Stomach (tissue), 4 donors: ENCODE data around the gene SLC38A2.

Experiments
- CTCF ChIP-seq, 7 experiments: fragments of 450-650 bp in 4 of 7; fragments of 200-600 bp in 3 of 7; sonication (generic) in 3 of 7; IDR thresholded peaks; one replicate each; pipeline ENCODE4 v1.5.1; 2016 to 2019; ENCODE audit warnings: antibody characterized with exemption in 7 of 7, control low read depth in 2 of 7, mild to moderate bottlenecking in 1 of 7
- EP300 ChIP-seq: sonication (generic); formaldehyde crosslinking; IDR thresholded peaks from one replicate; pipeline ENCODE4 v1.6.1; 2017; ENCODE audit warnings: antibody characterized with exemption
- POLR2A ChIP-seq, 4 donors: fragments of 450-650 bp; IDR thresholded peaks; one replicate each; pipeline ENCODE4 v1.6.1; 2016; ENCODE audit warnings: antibody characterized with exemption in 4 of 4, control low read depth in 2 of 4, mild to moderate bottlenecking in 1 of 4, moderate library complexity in 1 of 4
- POLR2AphosphoS5 ChIP-seq, 3 donors: sonication (generic); formaldehyde crosslinking; IDR thresholded peaks; one replicate each; pipeline ENCODE4 v1.6.1; 2016; ENCODE audit warnings: antibody characterized with exemption in 3 of 3

- TF ChIP-seq CTCF (IDR thresholded peaks at IDR 0.05) (no peak), POLR2A (IDR thresholded peaks at IDR 0.05) (no peak), POLR2AphosphoS5 (IDR thresholded peaks at IDR 0.05) (no peak), EP300 (no peak)
Observed at GRCh38 chr12:46384451-46385309, 12.1 kb upstream of the SLC38A2 start.
